ENCODE results near the gene MACF1.

The MACF1 gene

GRCh38 chr1:39413902-39414528 is 209.5 kb downstream of the MACF1 start:
- CTCF ChIA-PET = no interaction called here
- DNase-seq (ENCODE audit: extremely low spot score) = no peak

GRCh38 chr1:39415553-39415952 is 211.1 kb downstream of the MACF1 start:
- ChIA-PET CTCF (no interaction called here), POLR2A (no interaction called here)
- TF ChIP-seq FOXK2 (IDR thresholded peaks at IDR 0.05) (no peak), FOXM1 (IDR thresholded peaks at IDR 0.05; ENCODE audit: borderline replicate concordance) (no peak), L3MBTL2 (conservative IDR thresholded peaks at IDR 0.05) (no peak), FOXA1 (IDR thresholded peaks at IDR 0.05) (no peak), NFRKB (IDR thresholded peaks at IDR 0.05) (no peak), ARNT (IDR thresholded peaks at IDR 0.05) (no peak)
- no peak for DNase-seq (ENCODE audit: extremely low spot score)

More at GRCh38 chr1:39413902-39414528, 209.5 kb downstream of the MACF1 start:
- POLR2A ChIA-PET = no interaction called here
- no peak for TF ChIP-seq LEF1 (IDR thresholded peaks at IDR 0.05; ENCODE audit: borderline replicate concordance)
- TF ChIP-seq L3MBTL2 (conservative IDR thresholded peaks at IDR 0.05) = no peak
- TF ChIP-seq HDGF (IDR thresholded peaks at IDR 0.05; ENCODE audit: borderline replicate concordance) = no peak
- no peak for TF ChIP-seq SP1 (IDR thresholded peaks at IDR 0.05)
- TF ChIP-seq FOXA1 (IDR thresholded peaks at IDR 0.05) = no peak
- TF ChIP-seq ELF4 (IDR thresholded peaks at IDR 0.05) = no peak
- no peak for TF ChIP-seq BHLHE40 (IDR thresholded peaks at IDR 0.05; ENCODE audit: borderline replicate concordance)

- TF ChIP-seq ZNF384 (IDR thresholded peaks at IDR 0.05) (no peak), ELF4 (IDR thresholded peaks at IDR 0.05) (no peak), SP1 (IDR thresholded peaks at IDR 0.05) (no peak), LEF1 (IDR thresholded peaks at IDR 0.05; ENCODE audit: borderline replicate concordance) (no peak)
- ChIA-PET POLR2A (interaction anchor here (1.0 kb wide), 1 partner anchor 8 kb away, joined by 3 read pairs; no protein-coding TSS in a partner anchor), CTCF (no interaction called here)
- no peak for DNase-seq (ENCODE audit: extremely low spot score)
These were observed 212.1 kb downstream of the MACF1 start for GRCh38 chr1:39416609-39417008.

- ChIA-PET POLR2A (no interaction called here), CTCF (interaction anchor here (1.2 kb wide), 1 partner anchor 7 kb away, joined by 5 read pairs; no protein-coding TSS in a partner anchor)
- DNase-seq (ENCODE audit: extremely low spot score) = no peak
- TF ChIP-seq FOXM1 (IDR thresholded peaks at IDR 0.05; ENCODE audit: borderline replicate concordance) (no peak), TARDBP (IDR thresholded peaks at IDR 0.05) (no peak), SP1 (IDR thresholded peaks at IDR 0.05) (no peak), ARNT (IDR thresholded peaks at IDR 0.05) (no peak), L3MBTL2 (conservative IDR thresholded peaks at IDR 0.05) (no peak), ELF4 (IDR thresholded peaks at IDR 0.05) (no peak), FOXK2 (IDR thresholded peaks at IDR 0.05) (no peak)
These were observed 213.7 kb downstream of the MACF1 start for GRCh38 chr1:39418236-39418635.

GRCh38 chr1:39420493-39420892 is 216.0 kb downstream of the MACF1 start:
- no peak for DNase-seq (ENCODE audit: extremely low spot score)
- ChIA-PET POLR2A (interaction anchor here (0.8 kb wide), 1 partner anchor 11 kb away, joined by 3 read pairs; no protein-coding TSS in a partner anchor), CTCF (interaction anchor here (1.6 kb wide), 1 partner anchor 10 kb away, joined by 12 read pairs; no protein-coding TSS in a partner anchor)
- TF ChIP-seq CTBP1 (IDR thresholded peaks at IDR 0.05; ENCODE audit: borderline replicate concordance) (no peak), BHLHE40 (IDR thresholded peaks at IDR 0.05; ENCODE audit: borderline replicate concordance) (no peak), ZNF384 (IDR thresholded peaks at IDR 0.05) (no peak), PKNOX1 (IDR thresholded peaks at IDR 0.05) (no peak), SUZ12 (IDR thresholded peaks at IDR 0.05) (no peak), ARNT (IDR thresholded peaks at IDR 0.05) (no peak), FOXK2 (IDR thresholded peaks at IDR 0.05) (no peak), L3MBTL2 (conservative IDR thresholded peaks at IDR 0.05) (no peak), LEF1 (IDR thresholded peaks at IDR 0.05; ENCODE audit: borderline replicate concordance) (no peak), FOXM1 (IDR thresholded peaks at IDR 0.05; ENCODE audit: borderline replicate concordance) (no peak), SP1 (IDR thresholded peaks at IDR 0.05) (no peak)

GRCh38 chr1:39422614-39423013 is 218.1 kb downstream of the MACF1 start:
- POLR2A ChIA-PET = no interaction called here
- no peak for DNase-seq (ENCODE audit: extremely low spot score)
- TF ChIP-seq NFRKB (IDR thresholded peaks at IDR 0.05) (no peak), SP1 (IDR thresholded peaks at IDR 0.05) (no peak), L3MBTL2 (conservative IDR thresholded peaks at IDR 0.05) (no peak), PKNOX1 (IDR thresholded peaks at IDR 0.05) (no peak), CTBP1 (IDR thresholded peaks at IDR 0.05; ENCODE audit: borderline replicate concordance) (no peak), SUZ12 (IDR thresholded peaks at IDR 0.05) (no peak), FOXM1 (IDR thresholded peaks at IDR 0.05; ENCODE audit: borderline replicate concordance) (no peak), ARNT (IDR thresholded peaks at IDR 0.05) (no peak), ELF4 (IDR thresholded peaks at IDR 0.05) (no peak), LEF1 (IDR thresholded peaks at IDR 0.05; ENCODE audit: borderline replicate concordance) (no peak), FOXK2 (IDR thresholded peaks at IDR 0.05) (no peak), TARDBP (IDR thresholded peaks at IDR 0.05) (no peak)
- CTCF ChIA-PET = interaction anchor here (1.9 kb wide), 1 partner anchor 11 kb away, joined by 4 read pairs; no protein-coding TSS in a partner anchor

- no peak for TF ChIP-seq BHLHE40 (IDR thresholded peaks at IDR 0.05; ENCODE audit: borderline replicate concordance)
- TF ChIP-seq SUZ12 (IDR thresholded peaks at IDR 0.05) = no peak
- TF ChIP-seq PKNOX1 (IDR thresholded peaks at IDR 0.05) = no peak
- no peak for TF ChIP-seq ZNF384 (IDR thresholded peaks at IDR 0.05)
- TF ChIP-seq SP1 (IDR thresholded peaks at IDR 0.05) = no peak
- TF ChIP-seq TARDBP (IDR thresholded peaks at IDR 0.05) = no peak
- TF ChIP-seq LEF1 (IDR thresholded peaks at IDR 0.05; ENCODE audit: borderline replicate concordance) = no peak
- TF ChIP-seq HDGF (IDR thresholded peaks at IDR 0.05; ENCODE audit: borderline replicate concordance) = no peak
- no peak for TF ChIP-seq CTBP1 (IDR thresholded peaks at IDR 0.05; ENCODE audit: borderline replicate concordance)
- POLR2A ChIA-PET = interaction anchor here (0.7 to 1.9 kb wide), 2 partner anchors 9 to 15 kb away, joined by 3 to 7 read pairs; no protein-coding TSS in a partner anchor
- CTCF ChIA-PET = interaction anchor here (0.8 to 1.7 kb wide), 2 partner anchors 14 to 114 kb away, joined by 5 to 8 read pairs; no protein-coding TSS in a partner anchor
- DNase-seq (ENCODE audit: extremely low spot score) = no peak
These were observed 220.7 kb downstream of the MACF1 start for GRCh38 chr1:39425151-39425550.

Measured in HEK293T (cell line).